ENCODE results near the gene NRXN2. TPM values are rescaled to one million over a fixed set of nuclear protein-coding genes. Genes with fewer than 3 reads are reported as not detected.

Gene NRXN2
- total and polyA plus RNA-seq, 2 donors (not counting 3 experiments of a cell fraction or from before 2014, with no cell fraction given) = not detected

GRCh38 chr11:64745189-64745520 is 22.2 kb upstream of the NRXN2 start:
- dilution Hi-C loops (cut with MboI; ENCODE audit: extremely low pct_ligation_motif_present, low sequenced_read_pairs) = no loop called here
- Histone ChIP-seq H3K9me1 (replicated peaks; ENCODE audit: control insufficient read depth, extremely low read depth, insufficient read depth, low read length) (no peaks in the 10 kb centered on the region), H3K4me3 (replicated peaks in 1 of 3; ENCODE audit: insufficient read depth in 1 of 3, low read depth in 1 of 3, low read length in 3 of 3) (peak overlapping the region; percentile 15 to 49 (median 32)), H2AFZ (ENCODE audit: low read depth, low read length) (peak overlapping the region; percentile 85), H4K20me1 (replicated peaks; ENCODE audit: control insufficient read depth, extremely low read depth, insufficient read depth, low read length) (no peaks in the 10 kb centered on the region), H3K27ac (ENCODE audit: insufficient read depth, low read depth, low read length) (no peak overlapping the region), H3K9me3 (replicated peaks; ENCODE audit: control insufficient read depth, insufficient read depth, low read length) (no peaks in the 10 kb centered on the region), H3K36me3 (ENCODE audit: control insufficient read depth in 2 of 2, extremely low read depth in 1 of 2, insufficient read depth in 2 of 2, low read length in 2 of 2) (no peaks in the 10 kb centered on the region), H3K4me1 (ENCODE audit: control insufficient read depth, extremely low read depth, insufficient read depth, low read length) (peaks cover 13% of the 10 kb centered on the region), H3K4me2 (ENCODE audit: insufficient read depth, low read length) (peak overlapping the region; percentile 84), H3K79me2 (ENCODE audit: control insufficient read depth, insufficient read depth, low read length) (no peaks in the 10 kb centered on the region), H3K27me3 (ENCODE audit: control insufficient read depth in 2 of 2, insufficient read depth in 2 of 2, low read length in 2 of 2) (peaks cover 27 to 32% of the 10 kb centered on the region in 2 experiments), H3K9ac (replicated peaks; ENCODE audit: extremely low read depth, insufficient read depth, low read length) (no peak overlapping the region)
- no peak for FAIRE-seq
- intact Hi-C loops (cut with micrococcal nuclease) = no loop called here
- peak; percentile 32 for DNase-seq (ENCODE audit: low read depth, low spot score)
- POLR2A ChIA-PET = no interaction called here
- BruUV-seq (replicated peaks) = no TSS peak
- peak; percentile 62 for TF ChIP-seq EZH2 (IDR thresholded peaks at IDR 0.05; ENCODE audit: borderline replicate concordance, low read depth, low read length, severe bottlenecking)
- TF ChIP-seq POLR2AphosphoS5 (IDR thresholded peaks at IDR 0.05; ENCODE audit: insufficient read depth, low read depth, low read length) = no peak
- CTCF ChIA-PET = interaction anchor here (1.3 kb wide), 1 partner anchor 22 kb away, joined by 3 read pairs; the partner anchor contains the start of gene NRXN2

- no peaks in the 10 kb centered on the region for H3K9me1 ChIP-seq (replicated peaks; ENCODE audit: control insufficient read depth, extremely low read depth, insufficient read depth, low read length)
- no peaks in the 10 kb centered on the region for H3K9me3 ChIP-seq (replicated peaks; ENCODE audit: control insufficient read depth, insufficient read depth, low read length)
- ChIA-PET POLR2A (no interaction called here), CTCF (interaction anchor here (0.8 to 1.9 kb wide), 3 partner anchors 22 to 56 kb away, joined by 3 to 14 read pairs (median 4); partner anchors contain the start of gene NRXN2)
- H3K4me3 ChIP-seq (replicated peaks in 1 of 3; ENCODE audit: insufficient read depth in 1 of 3, low read depth in 1 of 3, low read length in 3 of 3) = peak overlapping the region in 2 of 3 experiments; percentile 32 to 49
- no TSS peak for BruUV-seq (replicated peaks)
- H4K20me1 ChIP-seq (replicated peaks; ENCODE audit: control insufficient read depth, extremely low read depth, insufficient read depth, low read length) = no peaks in the 10 kb centered on the region
- peaks cover 13% of the 10 kb centered on the region for H3K4me1 ChIP-seq (ENCODE audit: control insufficient read depth, extremely low read depth, insufficient read depth, low read length)
- no peak overlapping the region for H3K9ac ChIP-seq (replicated peaks; ENCODE audit: extremely low read depth, insufficient read depth, low read length)
- H2AFZ ChIP-seq (ENCODE audit: low read depth, low read length) = peak overlapping the region; percentile 85
- no peaks in the 10 kb centered on the region for H3K79me2 ChIP-seq (ENCODE audit: control insufficient read depth, insufficient read depth, low read length)
- FAIRE-seq (no peak), DNase-seq (ENCODE audit: low read depth, low spot score) (no peak)
- H3K27me3 ChIP-seq (ENCODE audit: control insufficient read depth in 2 of 2, insufficient read depth in 2 of 2, low read length in 2 of 2) = peaks cover 27 to 32% of the 10 kb centered on the region in 2 experiments
- TF ChIP-seq POLR2AphosphoS5 (IDR thresholded peaks at IDR 0.05; ENCODE audit: insufficient read depth, low read depth, low read length) (no peak), FOS (IDR thresholded peaks at IDR 0.05; ENCODE audit: borderline replicate concordance, insufficient read depth, low read length) (no peak), CTCF (IDR thresholded peaks at IDR 0.05; ENCODE audit: extremely low read depth in 1 of 2, insufficient read depth in 1 of 2, low read depth in 1 of 2, low read length in 2 of 2) (no peak), JUN (IDR thresholded peaks at IDR 0.05; ENCODE audit: borderline replicate concordance, insufficient read depth, insufficient read length, low read depth) (no peak), MYC (IDR thresholded peaks at IDR 0.05; ENCODE audit: low read depth, low read length) (no peak), MAX (IDR thresholded peaks at IDR 0.05; ENCODE audit: insufficient read depth, insufficient read length) (no peak), EZH2 (IDR thresholded peaks at IDR 0.05; ENCODE audit: borderline replicate concordance, low read depth, low read length, severe bottlenecking) (no peak), GATA2 (IDR thresholded peaks at IDR 0.05; ENCODE audit: insufficient read depth, insufficient read length, low read depth, low read length) (no peak), POLR2A (IDR thresholded peaks at IDR 0.05; ENCODE audit: low read depth, low read length) (no peak)
- H3K4me2 ChIP-seq (ENCODE audit: insufficient read depth, low read length) = peak overlapping the region; percentile 84
- intact Hi-C loops (cut with micrococcal nuclease) (no loop called here), dilution Hi-C loops (cut with MboI; ENCODE audit: extremely low pct_ligation_motif_present, low sequenced_read_pairs) (no loop called here)
- no peaks in the 10 kb centered on the region for H3K36me3 ChIP-seq (ENCODE audit: control insufficient read depth in 2 of 2, extremely low read depth in 1 of 2, insufficient read depth in 2 of 2, low read length in 2 of 2)
- no peak overlapping the region for H3K27ac ChIP-seq (ENCODE audit: insufficient read depth, low read depth, low read length)
Measured at GRCh38 chr11:64744544-64745188, 21.7 kb upstream of the NRXN2 start.

All from endothelial cell of umbilical vein (primary cell).